LHCN-M2 (cell line): ENCODE data around the gene ARPP21. TPM values are rescaled to one million over a fixed set of nuclear protein-coding genes. Genes with fewer than 3 reads are reported as not detected.

Experiments
- DNase-seq: peaks from one replicate; pipeline ENCODE4 v3.0.0-alpha.2; 2012; ENCODE audit warnings: low read depth
- total RNA-seq: library from RNA; depleted of rRNA; stranded (reverse); fragments of >200 nt; gene quantifications from 2 replicates; pipeline ENCODE4 v1.2.3, GENCODE V29; 2014

Gene ARPP21
- total RNA-seq, 1 experiment from 2014 or later: 7.1 TPM

DNA sequence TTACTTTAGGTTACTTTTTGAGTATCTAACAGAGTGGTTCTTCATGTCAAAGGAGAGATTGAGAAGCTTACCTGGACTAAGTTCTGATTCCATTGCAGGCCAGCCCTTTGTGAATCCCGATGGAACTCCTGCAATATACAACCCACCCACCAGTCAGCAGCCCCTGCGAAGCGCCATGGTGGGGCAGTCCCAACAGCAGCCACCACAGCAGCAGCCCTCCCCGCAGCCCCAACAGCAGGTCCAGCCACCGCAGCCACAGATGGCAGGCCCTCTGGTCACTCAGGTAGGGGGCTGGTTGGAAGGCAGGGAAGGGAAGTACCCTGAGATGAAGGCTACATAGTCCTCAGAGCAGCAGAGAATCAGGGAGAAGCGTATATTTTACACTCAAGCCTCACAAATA is 97.8 kb downstream of the ARPP21 start:
- DNase-seq: no peak

DNA sequence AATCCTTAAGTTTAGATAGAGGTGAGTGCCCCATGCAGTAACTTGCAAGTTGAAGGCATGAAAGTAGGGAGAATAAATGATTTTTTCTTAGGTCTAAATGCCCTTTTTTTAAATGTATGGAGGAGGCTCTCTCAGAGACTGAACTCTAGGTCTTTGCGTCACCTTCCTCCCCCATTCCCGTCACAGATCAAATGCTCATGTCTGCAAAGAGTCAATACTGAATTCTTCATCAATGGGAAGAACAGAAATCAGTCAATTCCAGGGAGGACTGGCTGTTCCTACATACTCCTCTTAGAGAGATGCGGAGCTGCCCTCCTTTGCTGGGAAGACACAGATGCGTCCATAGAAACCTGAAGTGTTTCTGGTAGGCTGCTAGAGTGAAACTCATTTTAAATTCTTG is 98.2 kb downstream of the ARPP21 start:
- DNase-seq: no peak

DNA sequence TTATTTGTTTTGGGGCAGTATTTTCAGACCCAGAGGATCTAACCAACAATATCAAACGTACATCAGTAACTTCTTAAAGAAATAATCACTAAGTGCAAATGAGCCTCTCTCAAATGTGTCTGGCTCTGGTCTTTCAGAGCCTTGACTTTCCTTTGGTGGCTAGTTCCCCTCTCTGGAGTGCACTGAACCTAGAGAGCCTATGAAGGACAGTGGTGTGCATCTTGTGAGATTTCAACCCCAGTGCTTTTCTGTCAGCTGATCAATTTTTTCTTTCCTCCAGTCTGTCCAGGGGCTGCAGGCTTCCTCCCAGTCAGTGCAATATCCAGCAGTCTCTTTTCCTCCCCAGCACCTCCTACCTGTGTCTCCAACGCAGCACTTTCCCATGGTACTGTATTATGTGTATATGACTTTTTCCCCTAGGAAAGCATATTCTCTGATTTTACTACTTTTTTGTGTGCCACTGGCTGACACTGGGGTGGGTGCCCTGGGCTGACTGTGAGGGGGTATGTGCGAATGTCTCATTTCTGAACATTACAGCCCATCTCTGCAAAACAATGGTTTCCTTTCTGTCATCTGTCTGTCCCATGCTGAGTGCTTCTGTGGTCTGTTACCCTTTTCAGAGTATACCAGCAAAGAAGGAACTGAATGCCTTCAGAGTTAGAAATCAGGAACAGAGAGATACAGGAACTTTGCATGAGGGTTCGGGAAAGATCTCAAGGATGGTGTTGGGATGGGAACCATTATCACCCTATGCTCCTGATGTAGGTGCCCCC is 98.8 kb downstream of the ARPP21 start:
- no peak for DNase-seq

DNA sequence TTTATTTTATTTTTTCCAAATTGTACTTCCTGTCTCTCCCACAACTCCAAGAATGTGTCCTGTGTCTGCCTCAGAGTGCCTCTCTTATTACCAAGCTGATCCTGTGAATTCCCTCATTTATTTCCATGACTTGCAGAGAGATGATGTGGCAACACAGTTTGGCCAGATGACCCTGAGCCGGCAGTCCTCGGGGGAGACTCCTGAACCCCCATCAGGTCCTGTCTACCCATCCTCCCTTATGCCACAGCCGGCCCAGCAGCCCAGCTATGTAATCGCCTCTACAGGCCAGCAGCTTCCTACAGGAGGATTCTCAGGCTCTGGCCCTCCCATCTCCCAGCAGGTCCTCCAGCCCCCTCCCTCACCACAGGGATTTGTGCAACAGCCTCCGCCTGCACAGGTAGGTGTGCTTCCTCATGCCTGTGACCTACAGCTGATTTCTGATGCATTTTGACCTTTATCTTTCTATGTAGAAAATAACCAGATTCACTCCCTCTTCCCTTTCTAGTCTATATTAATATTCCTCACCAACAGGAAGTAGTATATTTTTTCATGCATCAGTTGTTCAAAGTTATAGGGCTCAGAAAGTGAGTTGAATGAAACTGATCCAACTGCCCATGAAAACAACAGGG is 100.0 kb downstream of the ARPP21 start:
- peak; percentile 29 for DNase-seq

DNA sequence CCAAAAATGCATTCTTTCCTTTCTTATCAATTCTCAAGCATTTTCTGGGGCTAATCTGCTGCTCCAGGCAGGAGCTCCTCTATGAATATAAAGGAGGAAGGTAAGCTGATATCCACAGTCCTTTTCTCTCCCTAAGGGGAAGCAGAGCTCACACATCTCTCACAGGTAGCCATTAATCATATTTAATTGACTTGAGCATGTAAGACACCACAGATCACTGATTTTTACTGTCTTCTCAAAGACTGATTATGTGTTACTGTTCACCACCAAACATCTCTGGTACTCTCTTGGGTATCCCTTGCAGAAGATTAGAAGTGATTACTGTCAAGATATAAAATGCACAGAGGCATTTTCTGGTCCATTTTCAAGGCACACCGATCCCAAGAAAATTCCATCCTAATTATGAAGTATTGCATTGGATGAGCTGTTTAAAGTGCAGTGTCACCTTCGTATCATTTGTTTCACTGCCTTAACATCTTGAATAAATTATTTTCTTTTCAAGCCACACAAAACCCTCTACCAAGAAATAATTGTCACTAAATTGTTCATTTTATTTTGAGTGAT is 100.7 kb downstream of the ARPP21 start:
- DNase-seq: no peak

DNA sequence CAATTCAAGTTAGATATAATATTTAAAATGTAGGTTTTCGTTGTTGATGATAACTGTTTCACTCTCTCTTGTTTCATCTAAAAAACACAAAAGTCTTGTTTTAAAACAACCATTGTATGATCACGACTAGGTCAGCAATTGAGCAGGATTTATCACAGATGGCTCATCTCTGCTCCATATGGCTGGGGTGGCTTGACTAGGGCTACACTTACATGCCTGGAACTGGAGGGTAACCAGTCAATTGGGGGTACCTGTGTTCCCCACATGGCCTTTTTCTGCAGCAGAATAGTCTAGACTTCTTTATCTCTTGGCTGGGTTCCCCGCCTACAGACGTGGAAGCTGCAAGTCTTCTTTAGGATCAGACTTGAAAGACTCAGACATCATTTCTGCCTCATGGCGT is 103.9 kb downstream of the ARPP21 start:
- DNase-seq: no peak

DNA sequence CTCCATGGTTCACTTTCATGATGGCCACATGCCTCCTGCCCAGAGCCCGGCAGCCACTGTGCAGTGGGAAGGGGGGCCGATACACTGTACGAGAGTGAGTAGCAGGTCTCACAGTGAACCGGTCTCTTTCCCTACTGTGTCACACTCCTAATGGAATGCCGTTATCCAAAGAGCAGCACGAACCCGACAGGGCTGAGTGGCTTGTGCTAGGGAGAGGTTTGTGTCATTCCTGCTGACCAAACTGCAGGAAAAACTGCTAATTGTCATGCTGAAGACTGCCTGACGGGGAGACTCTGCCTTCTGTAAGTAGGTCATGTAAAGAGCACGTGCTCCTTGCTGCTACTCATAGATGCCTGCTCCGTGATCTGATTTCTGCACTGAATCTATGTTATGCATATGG is 105.1 kb downstream of the ARPP21 start:
- DNase-seq: no peak

DNA sequence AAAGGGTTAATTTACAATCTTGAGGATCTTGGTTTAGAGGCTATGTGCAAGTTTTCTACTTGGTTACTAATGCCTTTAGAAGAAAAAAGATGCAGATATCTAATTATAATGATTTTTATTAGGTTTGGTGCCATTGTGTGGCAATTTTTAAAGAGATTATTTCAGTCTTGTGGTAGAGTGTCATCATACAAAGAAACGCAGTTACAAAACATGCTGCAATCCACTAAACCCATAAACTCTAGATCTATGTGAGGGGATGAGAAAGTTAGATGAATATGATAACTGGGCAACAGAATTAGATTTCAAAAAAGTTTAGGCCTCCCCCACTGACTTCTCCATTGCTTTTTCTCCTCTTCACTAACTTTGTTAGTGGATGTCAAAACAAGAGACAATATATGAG is 106.0 kb downstream of the ARPP21 start:
- DNase-seq: no peak

DNA sequence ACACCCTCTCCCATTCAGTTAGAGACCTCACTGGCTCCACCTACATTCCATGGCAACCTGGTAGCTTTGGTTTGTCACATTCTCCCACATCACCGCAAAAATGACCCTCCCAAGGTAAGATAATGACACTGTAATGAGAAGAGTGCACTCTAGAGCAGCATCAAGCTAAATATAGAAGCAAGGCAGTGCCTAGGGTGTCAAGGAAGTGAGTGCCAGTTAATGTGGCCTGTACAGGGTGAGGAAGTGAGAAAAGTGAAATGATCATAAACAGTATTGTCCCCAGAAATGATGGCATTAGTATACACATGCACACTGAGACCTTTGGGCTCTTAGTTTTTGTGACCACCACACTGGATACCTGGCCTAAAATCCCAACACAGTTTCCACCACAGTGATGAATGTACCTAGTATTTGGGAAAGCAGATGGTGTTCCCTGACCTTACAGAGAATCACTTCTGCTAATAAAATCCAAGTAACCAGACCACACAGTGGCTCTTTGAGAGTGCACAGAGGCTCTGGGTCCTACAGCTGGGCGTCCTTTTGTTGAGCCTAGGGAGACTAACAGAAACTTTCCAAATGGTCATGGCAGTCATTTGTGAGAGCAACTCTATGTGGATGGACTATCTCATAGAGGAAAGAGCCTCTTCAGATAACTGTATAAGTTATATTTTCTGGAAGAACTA is 106.6 kb downstream of the ARPP21 start:
- DNase-seq: no peak

DNA sequence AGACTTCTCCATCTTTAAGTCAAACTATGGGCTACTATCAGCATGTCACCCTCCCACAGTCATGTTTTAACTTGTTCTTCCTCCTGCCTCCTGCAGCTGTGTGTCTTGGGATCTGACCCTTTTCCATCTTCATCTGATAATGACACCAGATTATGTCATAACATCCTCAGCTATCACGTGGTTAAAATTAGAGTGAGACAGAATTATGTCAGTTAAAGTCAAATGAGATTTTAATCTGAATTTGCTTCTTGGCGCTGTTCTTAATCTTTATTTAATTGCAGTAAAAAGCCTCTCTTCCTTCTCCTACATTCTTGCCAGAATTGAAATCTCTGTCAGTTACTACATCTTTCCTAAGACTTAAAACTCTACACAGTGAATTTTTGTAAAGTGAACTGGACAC is 107.2 kb downstream of the ARPP21 start:
- DNase-seq: no peak

DNA sequence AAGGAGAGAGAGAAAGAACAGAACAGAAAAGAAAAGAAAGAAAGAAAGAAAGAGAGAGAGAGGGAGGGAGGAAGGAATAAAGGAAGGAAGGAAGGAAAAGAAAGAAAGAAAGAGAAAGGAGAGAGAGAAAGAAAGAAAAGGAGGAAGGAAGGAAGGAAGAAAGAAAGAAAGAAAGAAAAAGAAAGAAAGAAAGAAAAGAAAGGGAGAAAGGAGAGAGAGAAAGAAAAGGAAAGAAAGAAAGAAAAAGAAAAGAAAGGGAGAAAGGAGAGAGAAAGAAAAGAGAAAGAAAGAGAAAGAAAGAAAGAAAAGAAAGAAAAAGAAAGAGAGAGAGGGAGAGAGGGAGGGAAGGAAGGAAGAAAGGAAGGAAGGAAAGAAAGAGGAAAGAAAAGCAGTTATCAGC is 108.8 kb downstream of the ARPP21 start:
- no peak for DNase-seq

DNA sequence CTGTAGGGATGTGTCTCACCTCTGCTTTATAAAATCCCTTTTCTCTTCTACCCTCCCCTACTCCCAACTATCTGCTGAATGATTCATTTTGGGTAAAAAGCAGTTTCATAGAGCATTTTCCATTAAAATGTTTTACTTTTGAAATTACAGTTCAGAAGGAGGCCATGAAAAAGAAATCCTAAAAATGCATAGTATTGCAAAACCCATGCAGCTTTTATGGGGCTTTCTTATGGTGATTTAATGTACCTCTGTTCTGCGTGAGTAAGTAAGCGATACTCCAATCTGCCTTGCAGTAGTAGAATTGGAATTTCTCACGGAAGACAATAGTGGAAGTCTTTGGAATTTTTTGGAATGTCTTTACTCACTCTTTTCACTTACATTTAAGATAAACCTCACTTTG is 111.9 kb downstream of the ARPP21 start:
- no peak for DNase-seq

DNA sequence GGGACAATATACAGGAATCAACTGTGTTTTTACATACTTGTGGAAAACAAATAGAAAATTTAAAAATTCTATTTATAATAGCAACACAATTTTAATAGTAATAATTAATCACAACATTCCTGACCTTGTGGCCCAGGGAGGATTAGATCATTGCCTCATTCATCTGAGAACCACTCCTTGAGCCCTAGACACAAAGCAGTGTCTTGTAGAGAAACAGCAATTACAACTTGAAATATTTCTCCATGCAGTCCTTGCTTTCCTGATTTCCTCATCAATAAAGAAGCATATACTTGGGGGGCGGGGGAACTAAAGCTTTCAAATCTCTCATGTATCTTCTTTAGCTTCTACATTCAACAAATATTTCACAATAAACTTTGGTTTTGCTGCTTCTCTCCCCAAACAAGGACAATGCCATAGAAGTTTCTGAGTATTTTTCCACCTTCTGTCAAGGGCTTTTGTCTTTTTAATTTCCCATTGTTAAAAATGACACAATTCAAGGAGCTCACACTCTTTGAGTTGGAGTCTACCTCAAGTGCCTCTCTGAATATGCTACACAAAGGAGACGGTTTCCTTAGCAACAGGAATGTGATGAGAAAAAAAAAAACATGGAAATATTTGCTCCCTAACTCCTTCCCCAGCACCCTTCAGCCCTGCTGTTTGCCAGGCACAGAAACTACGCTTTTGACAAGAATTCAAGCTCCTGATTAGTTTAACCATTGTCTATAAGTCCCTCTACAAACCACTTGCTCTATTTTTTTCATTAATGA is 118.8 kb downstream of the ARPP21 start:
- DNase-seq: no peak

DNA sequence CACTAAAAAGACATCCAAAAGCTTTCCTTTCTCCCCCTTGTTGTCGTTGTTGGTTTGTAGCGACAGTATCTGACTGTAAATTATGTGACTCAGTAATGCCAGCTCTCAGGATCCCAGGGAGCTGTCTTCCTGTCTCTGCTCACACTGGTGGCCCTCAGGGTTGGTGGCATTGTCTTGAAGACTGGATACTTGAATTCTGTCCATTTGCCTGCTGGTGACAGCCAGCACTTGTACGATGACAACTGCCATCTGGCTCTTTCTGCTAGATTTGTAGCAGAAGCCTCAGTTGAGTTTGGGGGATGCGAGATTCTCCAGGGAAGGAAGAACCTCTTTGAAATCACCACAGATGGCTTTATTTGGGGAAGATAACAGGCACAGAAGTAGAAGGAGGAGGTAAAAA is 120.8 kb downstream of the ARPP21 start:
- DNase-seq: no peak

DNA sequence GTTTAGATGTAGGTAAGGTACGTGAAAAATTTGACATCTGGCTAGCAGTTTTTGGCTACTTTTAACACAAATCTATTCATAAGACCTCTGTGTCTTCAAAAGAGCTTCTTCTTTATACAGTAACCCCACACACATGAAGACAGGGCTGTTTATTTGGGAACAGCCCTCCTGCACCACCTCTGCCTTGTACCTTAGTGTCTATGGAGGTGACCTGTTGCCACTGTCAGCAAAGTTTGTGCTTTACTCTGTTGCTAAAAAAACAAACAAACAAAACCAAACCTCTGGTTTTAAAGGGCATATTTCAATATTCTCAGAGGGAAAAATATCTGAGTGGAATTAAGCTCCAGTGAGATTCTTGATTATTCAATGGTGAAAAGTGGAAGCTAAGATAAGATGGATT is 122.0 kb downstream of the ARPP21 start:
- DNase-seq: no peak

DNA sequence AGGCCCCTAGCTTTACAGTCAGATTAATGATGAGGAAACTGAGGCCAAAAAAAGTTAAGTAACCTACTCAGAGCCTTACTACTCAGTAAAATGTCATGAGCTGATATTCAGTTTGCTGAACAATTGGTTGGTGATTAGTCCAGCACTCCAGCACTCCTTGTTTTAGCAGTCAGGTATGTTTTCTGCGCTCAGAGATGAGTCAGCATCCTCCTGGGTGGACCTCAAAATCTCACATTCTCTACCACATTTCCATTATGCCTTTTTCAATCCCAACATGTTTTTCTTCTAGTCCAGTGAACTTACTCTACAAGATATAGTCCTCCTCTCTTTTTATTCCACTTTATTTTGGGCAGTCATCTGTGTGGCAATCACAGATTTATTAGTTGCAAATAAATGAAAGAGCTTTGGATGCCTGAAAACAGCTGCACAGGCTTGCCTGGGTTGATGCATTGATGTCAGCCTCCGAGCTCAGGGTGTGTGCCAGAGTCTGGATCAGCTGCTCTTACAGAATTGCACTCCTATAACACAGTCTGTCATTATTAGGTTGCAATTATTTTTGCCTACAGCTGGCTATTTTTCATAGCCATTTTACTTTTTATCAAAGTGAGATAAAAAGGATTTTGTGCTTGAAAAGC is 133.2 kb downstream of the ARPP21 start:
- DNase-seq: peak; percentile 76

DNA sequence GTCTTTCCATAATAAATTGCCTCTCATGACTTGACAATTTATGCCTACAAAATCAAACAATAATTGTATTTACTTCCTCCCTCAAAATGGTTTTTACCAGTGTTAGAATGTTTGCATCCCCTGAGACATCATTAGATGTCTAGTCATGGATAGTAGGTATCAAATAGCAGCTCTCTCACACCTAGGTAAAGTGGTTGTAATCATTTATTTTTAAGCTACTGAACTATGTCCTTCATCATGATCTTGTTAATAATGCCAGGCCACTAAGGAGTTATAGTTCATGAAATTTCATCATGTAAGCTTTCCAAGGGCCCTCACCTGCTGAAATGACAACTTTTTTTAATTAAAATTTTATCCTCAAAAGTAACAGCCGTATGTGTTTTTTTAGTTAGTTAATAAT is 134.1 kb downstream of the ARPP21 start:
- no peak for DNase-seq

DNA sequence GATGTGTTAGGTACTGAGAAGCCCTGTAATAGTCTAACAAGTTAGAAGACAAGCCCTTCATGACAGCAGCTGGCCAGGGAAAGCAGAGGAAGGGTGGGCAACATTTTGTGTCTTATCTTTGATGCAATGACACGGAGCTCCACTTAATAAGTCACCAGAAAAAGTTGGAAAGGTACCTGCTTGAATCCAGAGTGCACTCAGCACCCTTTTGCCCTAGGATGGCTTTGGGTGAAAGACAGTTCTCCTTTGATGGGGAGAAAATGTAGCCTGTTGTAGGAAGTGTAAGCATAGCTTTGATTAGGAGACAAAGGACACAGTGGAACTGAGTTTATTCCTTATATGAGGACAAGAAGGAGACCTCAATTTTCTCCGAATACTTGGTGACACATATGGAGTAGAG is 137.0 kb downstream of the ARPP21 start:
- no peak for DNase-seq

DNA sequence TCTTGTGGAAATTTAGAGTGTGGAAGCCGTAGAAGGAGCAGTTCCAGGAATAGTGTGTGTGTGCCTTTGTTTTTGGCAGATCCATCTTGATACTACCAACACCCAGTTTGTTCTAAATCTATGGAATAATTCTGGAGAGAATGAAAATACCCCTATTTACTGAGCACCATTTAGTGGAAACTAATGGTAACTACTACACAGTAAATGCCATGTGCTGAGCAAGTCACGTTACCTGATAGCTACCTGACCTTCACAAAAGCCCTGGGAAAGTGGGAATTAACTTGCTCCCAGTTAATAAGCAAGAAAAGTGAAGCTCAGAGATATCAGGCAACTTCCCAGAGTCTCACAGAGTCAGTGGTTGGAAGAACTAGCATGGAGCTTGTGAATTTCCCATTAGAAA is 137.7 kb downstream of the ARPP21 start:
- DNase-seq: no peak

DNA sequence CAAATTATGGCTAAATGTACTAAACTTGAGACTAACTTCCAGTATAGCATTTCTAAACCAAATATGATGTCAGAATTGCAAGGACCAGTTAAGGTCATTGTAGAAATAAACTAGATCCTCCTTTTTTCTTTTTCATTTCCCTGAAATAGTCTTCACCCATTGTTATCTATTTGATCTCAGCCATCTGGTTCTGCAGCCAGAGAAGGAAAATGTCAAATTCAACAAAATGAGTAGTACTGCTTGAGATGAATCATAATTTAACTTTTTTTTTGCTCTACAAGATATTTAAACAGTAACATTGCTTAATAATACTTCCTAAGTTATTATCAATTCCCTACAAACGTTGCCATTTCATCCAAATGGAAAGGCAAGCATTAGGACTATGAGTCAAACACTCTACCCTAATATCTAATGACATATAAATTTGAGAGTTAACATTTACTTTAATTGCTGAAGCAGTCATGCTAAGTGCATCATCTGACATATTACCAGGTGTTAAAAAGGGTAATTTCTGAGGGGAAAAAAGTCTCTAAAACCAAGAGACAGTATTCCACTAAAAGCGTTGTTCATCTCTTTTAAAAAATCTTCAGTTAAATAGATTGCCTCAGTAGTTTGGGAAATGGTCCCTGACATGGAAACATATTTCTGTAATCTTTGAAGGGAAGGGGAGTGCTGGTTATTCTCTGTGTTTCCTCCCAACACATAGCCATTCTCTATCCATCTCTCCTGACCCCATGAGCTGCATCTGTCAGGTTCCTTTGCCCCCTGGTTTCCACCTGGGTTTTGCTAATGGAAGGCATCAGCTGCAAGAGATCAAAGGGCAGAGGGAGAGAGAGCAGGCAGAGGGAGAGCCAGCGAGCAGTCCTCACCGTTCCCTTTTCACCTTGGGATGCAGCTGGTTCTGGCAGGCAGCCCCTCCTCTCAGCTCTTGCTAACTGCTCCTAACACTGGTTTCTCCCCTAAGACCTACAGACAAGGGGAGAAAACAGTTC is 138.5 kb downstream of the ARPP21 start:
- DNase-seq: no peak
